MM.1S (cell line): ENCODE results near the gene SWSAP1.

Source experiments
- DNase-seq: peaks from one replicate; pipeline ENCODE4 v3.0.0-alpha.2; 2015
- H2AFZ ChIP-seq: fragments of 300-600 bp; sonication (generic); 2 replicates; pipeline ENCODE4 v1.6.0; 2016; ENCODE audit warnings: antibody characterized with exemption, low read length
- H3F3A ChIP-seq: fragments of 300-600 bp; sonication (generic); 2 replicates; pipeline ENCODE4 v1.6.1; 2016; ENCODE audit warnings: mild to moderate bottlenecking, antibody characterized with exemption, low read length, moderate library complexity, mixed read lengths; ENCODE audit not compliant: insufficient read depth
- H3K27ac ChIP-seq: fragments of 300-600 bp; sonication (generic); 2 replicates; pipeline ENCODE4 v1.5.1; 2016; ENCODE audit warnings: mild to moderate bottlenecking, low read length
- H3K27me3 ChIP-seq: fragments of 300-600 bp; sonication (generic); replicated peaks from 2 replicates; pipeline ENCODE4 v1.6.0; 2016; ENCODE audit warnings: low read length; ENCODE audit not compliant: insufficient read depth
- H3K36me3 ChIP-seq: fragments of 300-600 bp; sonication (generic); replicated peaks from 2 replicates; pipeline ENCODE4 v1.6.1; 2016; ENCODE audit warnings: mild to moderate bottlenecking, low read length, mixed read lengths; ENCODE audit not compliant: insufficient read depth
- H3K4me1 ChIP-seq: fragments of 300-600 bp; sonication (generic); 2 replicates; pipeline ENCODE4 v1.6.1; 2016; ENCODE audit warnings: low read length, mixed read lengths
- H3K4me2 ChIP-seq: fragments of 300-600 bp; sonication (generic); 2 replicates; pipeline ENCODE4 v1.6.0; 2016; ENCODE audit warnings: low read depth, low read length
- H3K4me3 ChIP-seq: fragments of 300-600 bp; sonication (generic); 2 replicates; pipeline ENCODE4 v1.5.1; 2016; ENCODE audit warnings: low read length, mixed read lengths
- H3K79me2 ChIP-seq: fragments of 300-600 bp; sonication (generic); 2 replicates; pipeline ENCODE4 v1.6.1; 2016; ENCODE audit warnings: mixed run types, low read length, mixed read lengths
- H3K9ac ChIP-seq: fragments of 300-600 bp; sonication (generic); 2 replicates; pipeline ENCODE4 v1.6.1; 2016; ENCODE audit warnings: low read length, mixed read lengths
- H3K9me2 ChIP-seq: fragments of 300-600 bp; sonication (generic); replicated peaks from 2 replicates; pipeline ENCODE4 v1.6.1; 2016; ENCODE audit warnings: mild to moderate bottlenecking, low read length, mixed read lengths; ENCODE audit not compliant: insufficient read depth
- H3K9me3 ChIP-seq: fragments of 300-600 bp; sonication (generic); replicated peaks from 2 replicates; pipeline ENCODE4 v1.6.1; 2016; ENCODE audit warnings: mild to moderate bottlenecking, low read length, mixed read lengths; ENCODE audit not compliant: insufficient read depth
- H4K20me1 ChIP-seq: fragments of 300-600 bp; sonication (generic); 2 replicates; pipeline ENCODE4 v1.6.1; 2016; ENCODE audit warnings: mild to moderate bottlenecking, low read length, moderate library complexity, mixed read lengths; ENCODE audit not compliant: insufficient read depth
- EZH2 ChIP-seq: fragments of 300-600 bp; sonication (generic); optimal IDR thresholded peaks from 2 replicates; pipeline ENCODE3; 2017; ENCODE audit warnings: low read depth, mild to moderate bottlenecking, antibody characterized with exemption, low read length, mixed read lengths
- EZH2phosphoT487 ChIP-seq: fragments of 300-600 bp; sonication (generic); IDR thresholded peaks from 2 replicates; pipeline ENCODE4 v1.6.1; 2018; ENCODE audit warnings: antibody characterized with exemption, low read length
- TF ChIP-seq, protein P1 (sequence below): fragments of 300-600 bp; sonication (generic); IDR thresholded peaks from 2 replicates; pipeline ENCODE4 v1.5.1; 2016; ENCODE audit warnings: antibody characterized with exemption, low read length, mixed read lengths

SWSAP1 gene

GRCh38 chr19:11418094-11418548 lies 43.7 kb downstream of the SWSAP1 start:
- no peaks in the 10 kb centered on the region for H3K79me2 ChIP-seq
- no peak for DNase-seq
- peak overlapping the region; percentile 66; the same call in 1 of the 2 replicates for H3K4me2 ChIP-seq
- no peak overlapping the region for H3K4me3 ChIP-seq
- TF ChIP-seq EZH2 (no peak), EZH2phosphoT487 (no peak)
- TF ChIP-seq, protein P1, sequence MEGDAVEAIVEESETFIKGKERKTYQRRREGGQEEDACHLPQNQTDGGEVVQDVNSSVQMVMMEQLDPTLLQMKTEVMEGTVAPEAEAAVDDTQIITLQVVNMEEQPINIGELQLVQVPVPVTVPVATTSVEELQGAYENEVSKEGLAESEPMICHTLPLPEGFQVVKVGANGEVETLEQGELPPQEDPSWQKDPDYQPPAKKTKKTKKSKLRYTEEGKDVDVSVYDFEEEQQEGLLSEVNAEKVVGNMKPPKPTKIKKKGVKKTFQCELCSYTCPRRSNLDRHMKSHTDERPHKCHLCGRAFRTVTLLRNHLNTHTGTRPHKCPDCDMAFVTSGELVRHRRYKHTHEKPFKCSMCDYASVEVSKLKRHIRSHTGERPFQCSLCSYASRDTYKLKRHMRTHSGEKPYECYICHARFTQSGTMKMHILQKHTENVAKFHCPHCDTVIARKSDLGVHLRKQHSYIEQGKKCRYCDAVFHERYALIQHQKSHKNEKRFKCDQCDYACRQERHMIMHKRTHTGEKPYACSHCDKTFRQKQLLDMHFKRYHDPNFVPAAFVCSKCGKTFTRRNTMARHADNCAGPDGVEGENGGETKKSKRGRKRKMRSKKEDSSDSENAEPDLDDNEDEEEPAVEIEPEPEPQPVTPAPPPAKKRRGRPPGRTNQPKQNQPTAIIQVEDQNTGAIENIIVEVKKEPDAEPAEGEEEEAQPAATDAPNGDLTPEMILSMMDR, result no peak
- no peak overlapping the region for H3K27ac ChIP-seq
- no peaks in the 10 kb centered on the region; the same call in 1 of the 2 replicates for H3K4me1 ChIP-seq
- H3K9ac ChIP-seq, result no peak overlapping the region
- H2AFZ ChIP-seq, result peak overlapping the region; percentile 20; the same call in 1 of the 2 replicates
- no peaks in the 10 kb centered on the region for H3F3A ChIP-seq
- H4K20me1 ChIP-seq, result no peaks in the 10 kb centered on the region
- no peaks in the 10 kb centered on the region for H3K9me2 ChIP-seq
- H3K27me3 ChIP-seq, result peaks cover 77% of the 10 kb centered on the region
- no peaks in the 10 kb centered on the region for H3K9me3 ChIP-seq
- no peaks in the 10 kb centered on the region for H3K36me3 ChIP-seq

- H3K4me2 ChIP-seq, result peak within 1 kb of the TSS; percentile 66; the same call in 1 of the 2 replicates
- H3F3A ChIP-seq, result no peaks in the 10 kb centered on the region
Measured at GRCh38 chr19:11418549-11419506, 44.4 kb downstream of the SWSAP1 start, which contains the start of gene RGL3. Gene RGL3, minus strand, starts transcription at chr19:11419314. Its CDS starts 36 bp downstream, at chr19:11419278.

DNA sequence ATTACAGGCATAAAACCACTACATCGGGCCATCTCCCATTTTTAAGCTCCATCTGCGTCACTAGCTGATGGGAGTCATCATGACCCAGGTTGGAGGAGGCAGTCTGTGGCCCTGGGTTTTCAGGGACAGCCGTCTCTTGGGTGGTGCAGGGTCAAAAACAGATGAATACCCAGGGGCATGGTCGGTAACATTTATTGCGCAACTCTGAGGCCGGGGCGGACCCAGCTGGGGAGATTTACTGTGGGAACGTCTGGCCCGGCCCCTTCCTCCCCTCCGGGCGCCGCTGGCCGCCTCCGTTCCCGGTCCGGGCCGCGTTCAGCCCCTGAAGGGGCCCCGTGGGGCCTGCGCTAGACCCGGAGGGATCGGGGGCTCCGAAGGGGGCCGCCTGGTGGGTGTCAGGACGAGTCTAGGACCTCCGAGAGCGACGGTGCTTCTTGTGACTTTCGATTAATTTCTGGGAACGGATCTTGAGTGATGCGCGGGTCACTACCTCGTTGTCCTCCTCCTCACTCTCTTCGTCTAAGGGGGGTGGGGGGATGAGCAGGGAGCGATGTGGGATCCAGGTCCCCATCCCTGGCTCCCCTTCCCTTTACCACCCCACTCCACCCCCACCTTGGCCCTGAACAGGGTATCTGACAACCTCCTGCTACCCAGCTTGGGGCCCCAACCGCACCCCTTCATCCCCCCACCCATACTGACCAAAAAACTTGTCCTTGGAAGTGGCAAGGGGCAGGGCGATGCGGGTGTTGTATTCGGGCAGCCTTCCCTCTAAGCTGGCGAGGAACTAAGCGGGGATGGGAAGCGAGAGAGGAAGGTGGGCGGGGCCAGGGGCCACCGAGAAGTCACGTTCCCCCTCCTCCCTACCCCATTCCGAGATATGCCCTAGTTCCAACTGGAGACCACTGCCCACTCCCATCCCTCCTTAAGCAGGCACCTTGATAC lies 46.2 kb downstream of the SWSAP1 start:
- Histone ChIP-seq H2AFZ (0 out of 2 replicates have a peak overlapping the region, but pooled peaks have one; percentile 13), H3K9me3 (no peaks in the 10 kb centered on the region), H3K9ac (no peak overlapping the region), H3K4me3 (no peak overlapping the region), H3K79me2 (no peaks in the 10 kb centered on the region), H3F3A (no peaks in the 10 kb centered on the region; the same call in 1 of the 2 replicates), H3K27me3 (peaks cover 77% of the 10 kb centered on the region), H4K20me1 (no peaks in the 10 kb centered on the region), H3K4me2 (peak overlapping the region; percentile 69; the same call in 1 of the 2 replicates), H3K36me3 (no peaks in the 10 kb centered on the region), H3K4me1 (no peaks in the 10 kb centered on the region; the same call in 1 of the 2 replicates), H3K27ac (no peak overlapping the region), H3K9me2 (no peaks in the 10 kb centered on the region)
- no peak for TF ChIP-seq EZH2
- TF ChIP-seq EZH2phosphoT487, result no peak
- TF ChIP-seq, protein P1, result no peak
- DNase-seq, result no peak

More at GRCh38 chr19:11418549-11419506, 44.4 kb downstream of the SWSAP1 start, which contains the start of gene RGL3:
- Histone ChIP-seq H3K27me3 (peaks cover 84% of the 10 kb centered on the region), H4K20me1 (no peaks in the 10 kb centered on the region), H3K79me2 (no peaks in the 10 kb centered on the region), H3K4me1 (no peaks in the 10 kb centered on the region; the same call in 1 of the 2 replicates), H3K9me3 (no peaks in the 10 kb centered on the region), H3K9ac (no peak within 1 kb of the TSS), H3K27ac (no peak within 1 kb of the TSS), H3K36me3 (no peaks in the 10 kb centered on the region), H3K4me3 (no peak within 1 kb of the TSS; the same call in 1 of the 2 replicates), H2AFZ (peak within 1 kb of the TSS; percentile 20; the same call in 1 of the 2 replicates), H3K9me2 (no peaks in the 10 kb centered on the region)
- no peak for TF ChIP-seq EZH2
- TF ChIP-seq, protein P1, result no peak
- no peak for TF ChIP-seq EZH2phosphoT487
- DNase-seq, result no peak
